Prostate gland (tissue), 2 donors: ENCODE results near the gene RIC8B. TPM values are rescaled to one million over a fixed set of nuclear protein-coding genes. Genes with fewer than 3 reads are reported as not detected.
"Not testable (repeated sequence)": the region's sequence is repeated elsewhere in the genome, so short reads cannot be mapped to it uniquely, and the experiment has no call there.

ENCODE experiments used
- DNase-seq: peaks from one replicate; pipeline ENCODE4 v3.0.0-alpha.2; 2019; ENCODE audit warnings: low spot score
- H3K27ac ChIP-seq, 2 donors: fragments of 200-600 bp; sonication (generic); 2 replicates each; pipeline ENCODE4 v1.5.1; 2017 to 2019
- H3K27me3 ChIP-seq: fragments of 200-600 bp; sonication (generic); replicated peaks from 2 replicates; pipeline ENCODE4 v1.5.1; 2019; ENCODE audit not compliant: insufficient read depth
- H3K36me3 ChIP-seq, 2 donors: fragments of 200-600 bp; sonication (generic); 1 replicate in 1 of 2; 2 replicates in 1 of 2; pipeline versions ENCODE4 v1.5.1 to v1.8.1; 2017 to 2019
- H3K4me1 ChIP-seq: fragments of 200-600 bp; sonication (generic); replicated peaks from 2 replicates; pipeline ENCODE4 v1.5.1; 2019
- H3K4me3 ChIP-seq, 2 donors: fragments of 200-600 bp; sonication (generic); 2 replicates each; pipeline ENCODE4 v1.5.1; 2017 to 2019
- H3K9me3 ChIP-seq: fragments of 200-600 bp; sonication (generic); 2 replicates; pipeline ENCODE4 v1.5.1; 2017
- CTCF ChIP-seq, 4 experiments: fragments of 200-600 bp in 2 of 4; fragments of 450-650 bp in 2 of 4; sonication (generic) in 2 of 4; IDR thresholded peaks; 1 replicate in 3 of 4; 2 replicates in 1 of 4; pipeline ENCODE4 v1.5.1; 2016 to 2019; ENCODE audit warnings: antibody characterized with exemption in 4 of 4, mild to moderate bottlenecking in 2 of 4, moderate library complexity in 2 of 4
- POLR2A ChIP-seq: fragments of 450-650 bp; IDR thresholded peaks from one replicate; pipeline ENCODE4 v1.6.1; 2016; ENCODE audit warnings: antibody characterized with exemption, mild to moderate bottlenecking
- POLR2AphosphoS5 ChIP-seq: sonication (generic); formaldehyde crosslinking; IDR thresholded peaks from one replicate; pipeline ENCODE4 v1.6.1; 2017; ENCODE audit warnings: antibody characterized with exemption
- WGBS: methylation state at CpG from one replicate; pipeline ENCODE4 v1.1.5; 2018; 5-methylcytosine and 5-hydroxymethylcytosine counted together
- intact Hi-C: fragments of 100-400 bp; cut with DNase I; formaldehyde crosslinking; loops from one replicate; pipeline ENCODE4 v1.14.2; 2022
- total RNA-seq, 2 donors: library from RNA; depleted of rRNA; stranded (reverse); fragments of >200 nt; gene quantifications; one replicate each; pipeline ENCODE4 v1.1.0, GENCODE V29; 2016

RIC8B gene, protein sequence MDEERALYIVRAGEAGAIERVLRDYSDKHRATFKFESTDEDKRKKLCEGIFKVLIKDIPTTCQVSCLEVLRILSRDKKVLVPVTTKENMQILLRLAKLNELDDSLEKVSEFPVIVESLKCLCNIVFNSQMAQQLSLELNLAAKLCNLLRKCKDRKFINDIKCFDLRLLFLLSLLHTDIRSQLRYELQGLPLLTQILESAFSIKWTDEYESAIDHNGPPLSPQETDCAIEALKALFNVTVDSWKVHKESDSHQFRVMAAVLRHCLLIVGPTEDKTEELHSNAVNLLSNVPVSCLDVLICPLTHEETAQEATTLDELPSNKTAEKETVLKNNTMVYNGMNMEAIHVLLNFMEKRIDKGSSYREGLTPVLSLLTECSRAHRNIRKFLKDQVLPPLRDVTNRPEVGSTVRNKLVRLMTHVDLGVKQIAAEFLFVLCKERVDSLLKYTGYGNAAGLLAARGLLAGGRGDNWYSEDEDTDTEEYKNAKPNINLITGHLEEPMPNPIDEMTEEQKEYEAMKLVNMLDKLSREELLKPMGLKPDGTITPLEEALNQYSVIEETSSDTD
- 10 to 100 TPM in 1 of 2 donors, 1 to 10 TPM in 1; 9.2 to 12.4 TPM for total RNA-seq

DNA sequence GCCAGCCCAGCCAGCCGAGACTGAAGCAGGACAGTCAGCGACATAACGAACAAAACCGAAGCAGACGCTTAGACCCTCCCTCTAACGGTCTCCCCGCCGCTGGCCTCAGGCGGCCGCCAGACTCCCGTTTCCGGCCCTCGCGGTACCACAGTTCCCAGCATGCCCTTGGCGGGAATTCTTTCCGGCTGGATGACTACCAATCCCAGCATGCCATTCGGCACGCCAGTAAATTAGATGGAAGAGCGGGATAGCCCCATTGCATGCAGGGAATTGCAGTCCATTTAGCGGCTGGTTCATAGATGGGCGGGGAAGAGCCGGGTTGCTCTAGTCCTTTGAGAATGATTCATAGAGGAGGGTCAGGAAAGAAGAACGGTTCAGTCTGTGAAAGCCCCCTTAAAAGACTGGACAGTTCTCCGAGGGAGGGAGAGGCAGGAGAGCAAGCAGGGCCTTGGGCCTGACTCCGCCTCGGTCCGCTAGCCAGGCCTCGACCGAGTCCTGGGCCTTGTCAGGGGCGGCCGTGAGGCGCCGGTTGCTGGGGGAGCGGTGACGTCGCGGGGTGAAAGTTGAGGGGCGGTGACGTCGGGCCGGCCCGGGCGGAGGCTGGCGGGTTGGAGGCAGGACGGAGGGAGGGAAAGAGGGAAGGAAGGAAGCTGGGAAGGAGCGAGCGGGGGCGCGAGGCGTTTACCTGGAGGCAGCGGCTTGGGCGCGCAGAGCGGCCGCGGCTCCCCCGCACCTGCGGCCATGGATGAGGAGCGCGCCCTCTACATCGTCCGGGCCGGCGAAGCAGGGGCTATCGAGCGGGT lies at the start of gene RIC8B:
RIC8B (plus strand) TSS at position 678 of the 803 bp plus-strand sequence; CDS start at position 742, 64 bp downstream.
- peaks cover 4% of the 10 kb centered on the region for H3K4me1 ChIP-seq
- TF ChIP-seq POLR2A = peak; percentile 49
- peak in 2 of 4 experiments; percentile 27 to 38 for TF ChIP-seq CTCF (IDR thresholded peaks at IDR 0.05)
- peak; percentile 98 for TF ChIP-seq POLR2AphosphoS5
- H3K27me3 ChIP-seq = no peaks in the 10 kb centered on the region
- H3K4me3 ChIP-seq = peak within 1 kb of the TSS; percentile 84 to 87
- under 1% methylated on average over 66 of the region's 66 CpGs for WGBS
- H3K36me3 ChIP-seq = no peaks in the 10 kb centered on the region
- intact Hi-C loops = loop anchor here (10.0 kb wide), 1 partner anchor 321 kb away; the partner anchor contains the start of gene CRY1
- peak; percentile 95 for DNase-seq
- H3K27ac ChIP-seq = peak within 1 kb of the TSS; percentile 90 to 95
- H3K9me3 ChIP-seq = no peaks in the 10 kb centered on the region

DNA sequence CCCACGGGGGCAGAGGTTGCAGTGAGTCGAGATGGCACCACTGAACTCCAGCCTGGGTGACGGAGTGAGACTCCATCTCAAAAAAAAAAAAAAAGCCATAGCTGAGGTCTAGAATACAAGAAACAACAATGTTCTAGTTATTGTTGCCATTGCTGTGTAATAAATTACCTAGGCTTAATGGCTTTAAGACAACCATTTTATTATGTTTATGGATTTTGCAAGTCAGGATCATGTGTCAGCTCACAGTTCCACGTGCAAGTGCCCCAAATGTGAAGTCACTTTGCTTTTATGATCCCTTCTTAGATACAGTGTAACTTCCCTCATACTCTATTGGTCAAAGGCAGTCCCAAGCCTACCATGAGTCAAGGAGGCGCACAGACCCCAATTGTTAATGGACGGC lies 49.5 kb upstream of the RIC8B start:
- Histone ChIP-seq H3K4me3 (no peak overlapping the region), H3K27me3 (no peaks in the 10 kb centered on the region), H3K4me1 (no peaks in the 10 kb centered on the region), H3K27ac (no peak overlapping the region), H3K9me3 (no peaks in the 10 kb centered on the region), H3K36me3 (no peaks in the 10 kb centered on the region)
- WGBS = 73% methylated on average over 6 of the region's 6 CpGs
- no peak for DNase-seq
- intact Hi-C loops = no loop called here
- TF ChIP-seq CTCF (IDR thresholded peaks at IDR 0.05) = no peak

GRCh38 chr12:106726603-106727202 lies 47.8 kb upstream of the RIC8B start:
- intact Hi-C loops, H3K27me3 ChIP-seq, H3K27ac ChIP-seq, H3K4me3 ChIP-seq, H3K4me1 ChIP-seq, H3K9me3 ChIP-seq, H3K36me3 ChIP-seq, DNase-seq: not testable (repeated sequence)
- 93% methylated on average over 5 of the region's 5 CpGs for WGBS

DNA sequence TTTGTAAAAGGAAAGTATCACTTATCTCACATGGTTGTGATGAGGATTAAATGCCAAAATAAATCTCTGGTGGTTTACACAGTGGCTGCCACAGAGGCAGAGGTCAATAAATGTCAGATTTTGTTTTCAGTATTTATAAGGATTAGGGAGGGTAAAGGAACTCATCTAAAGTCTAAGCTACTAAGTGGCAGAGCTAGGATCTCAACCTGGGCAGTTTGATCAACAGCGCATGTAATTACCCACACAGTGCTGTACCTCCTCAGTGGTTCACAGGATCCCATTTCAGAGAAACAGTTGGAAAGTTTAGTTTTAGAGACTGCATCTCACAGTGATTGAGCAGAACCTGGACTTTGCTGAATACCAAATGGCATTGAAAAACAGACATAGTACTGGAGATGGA lies 44.9 kb upstream of the RIC8B start:
- 95% methylated on average over 1 of the region's 1 CpG for WGBS
- Histone ChIP-seq H3K27ac (no peak overlapping the region), H3K9me3 (no peaks in the 10 kb centered on the region), H3K4me3 (no peak overlapping the region), H3K27me3 (no peaks in the 10 kb centered on the region), H3K4me1 (no peaks in the 10 kb centered on the region), H3K36me3 (no peaks in the 10 kb centered on the region)
- no peak for DNase-seq
- intact Hi-C loops = no loop called here
- TF ChIP-seq CTCF (IDR thresholded peaks at IDR 0.05) (no peak), POLR2A (no peak), POLR2AphosphoS5 (no peak)

DNA sequence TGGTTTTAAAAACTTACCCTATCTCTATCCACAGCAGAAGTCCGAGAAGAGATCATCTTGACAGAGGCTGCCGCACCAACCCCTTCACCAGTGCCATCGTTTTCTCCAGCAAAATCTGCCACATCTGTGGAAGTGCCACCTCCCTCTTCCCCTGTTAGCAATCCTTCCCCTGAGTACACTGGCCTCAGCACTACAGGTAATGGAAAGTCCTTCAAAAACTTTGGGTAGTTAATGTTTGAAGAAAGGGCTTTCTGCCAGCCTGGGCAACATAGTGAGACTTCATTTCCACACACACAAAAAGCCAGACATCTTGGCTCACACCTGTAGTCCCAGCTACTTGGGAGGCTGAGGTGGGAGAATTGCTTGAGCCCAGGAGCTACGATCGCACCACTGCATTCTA lies 41.6 kb upstream of the RIC8B start:
- intact Hi-C loops = no loop called here
- Histone ChIP-seq H3K4me1 (no peaks in the 10 kb centered on the region), H3K9me3 (no peaks in the 10 kb centered on the region), H3K27me3 (no peaks in the 10 kb centered on the region), H3K36me3 (no peaks in the 10 kb centered on the region), H3K27ac (no peak overlapping the region), H3K4me3 (no peak overlapping the region)
- DNase-seq = no peak
- WGBS = 93% methylated on average over 5 of the region's 5 CpGs
- TF ChIP-seq CTCF (IDR thresholded peaks at IDR 0.05) (no peak), POLR2A (no peak), POLR2AphosphoS5 (no peak)
